Lower lobe of right lung (tissue), 2 donors: ENCODE measurements around the gene C6orf62. TPM values are rescaled to one million over a fixed set of nuclear protein-coding genes. Genes with fewer than 3 reads are reported as not detected.
"Not testable (repeated sequence)": the region's sequence is repeated elsewhere in the genome, so short reads cannot be mapped to it uniquely, and the experiment has no call there.

Experiments used
- ATAC-seq, 2 donors: fragments of 200-7000 bp; cut with Tn5 transposase; one replicate each; pipeline ENCODE4 v1.9.1; 2020 to 2022; ENCODE audit warnings: mild to moderate bottlenecking in 2 of 2, moderate library complexity in 2 of 2
- DNase-seq: peaks from one replicate; pipeline ENCODE4 v3.0.0-alpha.2; 2020
- H3K27ac ChIP-seq: fragments of 200-600 bp; one replicate; pipeline ENCODE4 v1.8.0; 2022
- H3K27me3 ChIP-seq: fragments of 200-600 bp; one replicate; pipeline ENCODE4 v1.8.0; 2022; ENCODE audit warnings: low read depth
- H3K36me3 ChIP-seq: fragments of 200-600 bp; one replicate; pipeline ENCODE4 v1.8.0; 2022; ENCODE audit warnings: mild to moderate bottlenecking
- H3K4me1 ChIP-seq: fragments of 200-600 bp; one replicate; pipeline ENCODE4 v1.8.0; 2022
- H3K4me3 ChIP-seq: fragments of 200-600 bp; one replicate; pipeline ENCODE4 v1.8.0; 2022; ENCODE audit warnings: mild to moderate bottlenecking
- H3K9me3 ChIP-seq: fragments of 200-600 bp; one replicate; pipeline ENCODE4 v1.8.0; 2022
- CTCF ChIP-seq: fragments of 200-600 bp; IDR thresholded peaks from one replicate; pipeline ENCODE4 v1.8.0; 2022; ENCODE audit warnings: antibody characterized with exemption, mild to moderate bottlenecking
- intact Hi-C: fragments of 100-400 bp; cut with DNase I; formaldehyde crosslinking; loops from one replicate; pipeline ENCODE4 v1.11.0; 2022
- total RNA-seq: library from RNA; stranded (reverse); fragmentation: NEBNext Ultra II Directional; extraction: Animal tissue kit (Norgen Biotek cat#: 25700); gene quantifications from one replicate; pipeline ENCODE4 v1.2.1, GENCODE V29; 2021
- donor health status: DM: no; HTN: yes; CAD: no; lungs with severe emphysema.

The C6orf62 gene
- total RNA-seq, 1 donor from 2014 or later: 123 TPM

GRCh38 chr6:24740861-24741260 lies 21.9 kb upstream of the C6orf62 start:
- H3K4me3 ChIP-seq: no peak overlapping the region
- peaks cover 16% of the 10 kb centered on the region for H3K4me1 ChIP-seq
- no peaks in the 10 kb centered on the region for H3K27me3 ChIP-seq
- DNase-seq: no peak
- no peaks in the 10 kb centered on the region for H3K36me3 ChIP-seq
- no peak for TF ChIP-seq CTCF
- no peak overlapping the region for H3K27ac ChIP-seq
- intact Hi-C loops: no loop called here
- no peak for ATAC-seq
- H3K9me3 ChIP-seq: no peaks in the 10 kb centered on the region

- TF ChIP-seq CTCF: no peak
- H3K36me3 ChIP-seq: no peaks in the 10 kb centered on the region
- peaks cover 11% of the 10 kb centered on the region for H3K4me1 ChIP-seq
- no peak overlapping the region for H3K4me3 ChIP-seq
- H3K9me3 ChIP-seq: no peaks in the 10 kb centered on the region
- intact Hi-C loops: no loop called here
- H3K27me3 ChIP-seq: no peaks in the 10 kb centered on the region
- no peak overlapping the region for H3K27ac ChIP-seq
- DNase-seq: no peak
- ATAC-seq: peak in 1 of 2 donors; percentile 14
Observed at GRCh38 chr6:24738741-24739140, 19.8 kb upstream of the C6orf62 start.

GRCh38 chr6:24734710-24735109 lies 15.8 kb upstream of the C6orf62 start:
- H3K4me3 ChIP-seq, H3K9me3 ChIP-seq, DNase-seq, H3K27me3 ChIP-seq, intact Hi-C loops, H3K27ac ChIP-seq, ATAC-seq, H3K4me1 ChIP-seq, H3K36me3 ChIP-seq: not testable (repeated sequence)

- no peak for DNase-seq
- no peaks in the 10 kb centered on the region for H3K27me3 ChIP-seq
- no peak overlapping the region for H3K27ac ChIP-seq
- peaks cover 3% of the 10 kb centered on the region for H3K4me1 ChIP-seq
- ATAC-seq: no peak
- intact Hi-C loops: no loop called here
- no peak overlapping the region for H3K4me3 ChIP-seq
- no peak for TF ChIP-seq CTCF
- no peaks in the 10 kb centered on the region for H3K36me3 ChIP-seq
- peaks cover 9% of the 10 kb centered on the region for H3K9me3 ChIP-seq
Observed at GRCh38 chr6:24734166-24734565, 15.2 kb upstream of the C6orf62 start.

GRCh38 chr6:24731456-24732134 lies 12.6 kb upstream of the C6orf62 start:
- H3K4me3 ChIP-seq, H3K9me3 ChIP-seq, intact Hi-C loops, H3K36me3 ChIP-seq, DNase-seq, H3K27ac ChIP-seq, ATAC-seq, H3K27me3 ChIP-seq, H3K4me1 ChIP-seq: not testable (repeated sequence)

GRCh38 chr6:24730653-24731052 lies 11.7 kb upstream of the C6orf62 start:
- H3K27ac ChIP-seq, H3K4me1 ChIP-seq, intact Hi-C loops, H3K4me3 ChIP-seq, DNase-seq, H3K36me3 ChIP-seq, ATAC-seq, H3K27me3 ChIP-seq, H3K9me3 ChIP-seq: not testable (repeated sequence)

- Histone ChIP-seq H3K4me3 (no peak overlapping the region), H3K27me3 (peaks cover 5% of the 10 kb centered on the region), H3K27ac (no peak overlapping the region), H3K9me3 (no peaks in the 10 kb centered on the region), H3K36me3 (no peaks in the 10 kb centered on the region), H3K4me1 (peaks cover 12% of the 10 kb centered on the region)
- DNase-seq (no peak), ATAC-seq (no peak)
- intact Hi-C loops: no loop called here
- TF ChIP-seq CTCF: no peak
Observed at GRCh38 chr6:24723270-24723669, 4.3 kb upstream of the C6orf62 start.
